CD4-positive, CD25-positive, alpha-beta regulatory T cell (primary cell): Measurements from ENCODE around the gene UHRF1. TPM values are rescaled to one million over a fixed set of nuclear protein-coding genes. Genes with fewer than 3 reads are reported as not detected.

Experiments used
- ATAC-seq, 2 donors: fragments of 150-1000 bp; cut with Tn5 transposase; one replicate each; pipeline ENCODE4 v1.10.0; 2021; ENCODE audit warnings: low read depth in 2 of 2, moderate number of reproducible peaks in 2 of 2, moderate library complexity in 1 of 2
- DNase-seq, 3 donors: peaks; one replicate each; pipeline versions ENCODE4 v3.0.0 to v3.0.0-alpha.2; 2012 to 2022; ENCODE audit warnings: mixed read lengths in 1 of 3
- H3K27ac ChIP-seq: one replicate; pipeline ENCODE4 v1.7.0; 2013; ENCODE audit warnings: mild to moderate bottlenecking, low read length; ENCODE audit not compliant: insufficient read depth, poor library complexity, severe bottlenecking
- H3K27me3 ChIP-seq: one replicate; pipeline ENCODE4 v1.7.0; 2013; ENCODE audit warnings: low read length; ENCODE audit not compliant: control insufficient read depth, insufficient read depth
- H3K36me3 ChIP-seq: one replicate; pipeline ENCODE4 v1.7.0; 2013; ENCODE audit warnings: mild to moderate bottlenecking, low read length, moderate library complexity; ENCODE audit not compliant: control insufficient read depth, insufficient read depth
- H3K4me1 ChIP-seq: 2 replicates; pipeline ENCODE4 v1.7.0; 2013; ENCODE audit warnings: mild to moderate bottlenecking, low read length; ENCODE audit not compliant: insufficient read depth, control insufficient read depth, poor library complexity, severe bottlenecking
- H3K4me3 ChIP-seq: one replicate; pipeline ENCODE4 v1.7.0; 2013; ENCODE audit warnings: low read depth, mild to moderate bottlenecking, low read length, moderate library complexity
- H3K9me3 ChIP-seq, 2 experiments: 1 replicate in 1 of 2; 2 replicates in 1 of 2; pipeline ENCODE4 v1.7.0; 2013; ENCODE audit warnings: low read length in 2 of 2, mild to moderate bottlenecking in 1 of 2, moderate library complexity in 1 of 2; ENCODE audit not compliant: control insufficient read depth in 2 of 2
- H3K27ac Mint-ChIP-seq, 3 donors: one replicate each; pipeline ENCODE4 v1.8.0; 2020 to 2022; ENCODE audit warnings: mild to moderate bottlenecking in 3 of 3, mixed read lengths in 3 of 3, moderate library complexity in 2 of 3
- H3K27me3 Mint-ChIP-seq: one replicate; pipeline ENCODE4 v1.8.0; 2022; ENCODE audit warnings: mild to moderate bottlenecking, mixed read lengths
- H3K36me3 Mint-ChIP-seq: one replicate; pipeline ENCODE4 v1.8.0; 2020; ENCODE audit warnings: mixed read lengths
- H3K4me1 Mint-ChIP-seq, 4 donors: one replicate each; pipeline ENCODE4 v1.8.0; 2020 to 2022; ENCODE audit warnings: mixed read lengths in 4 of 4, mild to moderate bottlenecking in 1 of 4
- H3K4me3 Mint-ChIP-seq, 4 donors: one replicate each; pipeline ENCODE4 v1.8.0; 2020 to 2022; ENCODE audit warnings: mild to moderate bottlenecking in 4 of 4, mixed read lengths in 4 of 4, moderate library complexity in 3 of 4
- H3K9me3 Mint-ChIP-seq, 7 donors: one replicate each; pipeline ENCODE4 v1.8.0; 2020 to 2022; ENCODE audit warnings: mixed read lengths in 7 of 7, mild to moderate bottlenecking in 3 of 7, moderate library complexity in 2 of 7
- polyA plus RNA-seq, 4 donors: library from polyadenylated mRNA; unstranded; fragments of 300-500 nt; fragmentation: Illumina TruSeq; gene quantifications; one replicate each; pipeline ENCODE4 v1.2.3, GENCODE V29; 2021
- total RNA-seq: library from RNA; stranded (reverse); gene quantifications from one replicate; pipeline ENCODE4 v1.2.3, GENCODE V29; 2022

Gene UHRF1
- total and polyA plus RNA-seq, 5 donors from 2014 or later = 0.57 to 2.7 (median 1.1) TPM

DNA sequence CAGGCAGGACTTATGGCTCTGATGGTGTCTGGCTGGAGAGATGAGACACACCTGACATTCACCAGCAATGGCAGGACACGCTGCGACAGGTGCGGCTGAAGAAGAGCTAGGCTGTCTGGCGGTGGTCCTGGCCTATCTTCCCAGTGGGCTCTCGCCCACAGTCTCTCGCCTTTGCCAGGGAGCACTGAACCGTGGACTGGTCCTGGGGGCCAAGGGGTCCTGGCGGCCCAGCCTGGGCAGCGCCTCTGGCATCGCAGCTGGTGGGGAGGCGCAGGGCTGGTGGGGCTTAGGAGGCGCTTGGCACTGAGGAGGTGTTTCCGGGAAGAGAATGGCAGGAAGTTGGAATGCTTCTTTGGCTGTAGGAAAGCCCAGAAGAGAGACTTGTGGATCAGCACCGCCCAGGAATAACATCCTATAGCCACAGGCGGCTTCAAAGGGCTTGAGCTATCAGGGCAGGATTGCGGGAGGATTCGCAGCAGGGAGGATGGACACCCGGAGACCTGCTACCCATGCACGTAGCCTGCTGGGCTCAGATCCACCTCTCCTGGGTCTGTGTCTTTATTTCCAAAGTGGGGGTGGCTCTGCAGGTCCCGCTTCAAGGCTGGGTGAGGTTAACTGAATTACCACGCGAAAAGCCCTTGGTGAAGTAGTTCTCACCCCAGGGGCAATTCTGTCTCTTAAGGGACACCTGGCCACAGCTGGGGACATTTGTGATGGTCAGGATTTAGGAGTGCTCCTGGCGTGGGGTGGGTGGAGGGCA, 74.2 kb downstream of the UHRF1 start:
- Mint-ChIP-seq H3K4me1 (peaks cover 0 to 26% (median 13%) of the 10 kb centered on the region in 4 donors), H3K4me3 (no peak overlapping the region), H3K36me3 (peaks cover 5% of the 10 kb centered on the region), H3K27me3 (no peaks in the 10 kb centered on the region), H3K27ac (no peak overlapping the region), H3K9me3 (peaks cover 0 to 1% (median 0%) of the 10 kb centered on the region in 7 donors)
- ATAC-seq (no peak), DNase-seq (no peak)
- Histone ChIP-seq H3K4me1 (peaks cover 3% of the 10 kb centered on the region), H3K27me3 (no peaks in the 10 kb centered on the region), H3K27ac (no peak overlapping the region), H3K4me3 (no peak overlapping the region), H3K36me3 (no peaks in the 10 kb centered on the region), H3K9me3 (no peaks in the 10 kb centered on the region)

DNA sequence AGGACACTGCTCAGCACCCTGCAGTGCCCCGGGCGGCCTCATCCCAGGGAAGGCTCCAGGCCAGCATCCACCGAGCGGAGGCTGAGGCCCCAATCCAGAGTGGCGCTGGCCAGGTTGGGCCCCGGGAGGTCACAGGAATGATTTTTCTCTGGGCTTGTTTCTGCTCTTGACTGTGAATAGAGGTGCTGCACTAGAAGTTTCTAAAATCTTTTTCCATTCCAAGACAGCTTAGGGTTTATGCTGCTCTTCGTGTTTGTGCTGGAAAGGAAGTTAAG, 74.7 kb downstream of the UHRF1 start:
- peak overlapping the region in 1 of 3 donors; percentile 65 for H3K27ac Mint-ChIP-seq
- H3K9me3 ChIP-seq = no peaks in the 10 kb centered on the region
- no peaks in the 10 kb centered on the region for H3K27me3 ChIP-seq
- peaks cover 0 to 1% (median 0%) of the 10 kb centered on the region in 7 donors for H3K9me3 Mint-ChIP-seq
- no peaks in the 10 kb centered on the region for H3K27me3 Mint-ChIP-seq
- H3K36me3 Mint-ChIP-seq = peaks cover 5% of the 10 kb centered on the region
- no peak for ATAC-seq
- H3K36me3 ChIP-seq = no peaks in the 10 kb centered on the region
- H3K4me3 ChIP-seq = no peak overlapping the region
- H3K4me1 Mint-ChIP-seq = peaks cover 0 to 26% (median 13%) of the 10 kb centered on the region in 4 donors
- no peak overlapping the region for H3K27ac ChIP-seq
- DNase-seq = no peak
- no peak overlapping the region for H3K4me3 Mint-ChIP-seq
- peaks cover 3% of the 10 kb centered on the region for H3K4me1 ChIP-seq

DNA sequence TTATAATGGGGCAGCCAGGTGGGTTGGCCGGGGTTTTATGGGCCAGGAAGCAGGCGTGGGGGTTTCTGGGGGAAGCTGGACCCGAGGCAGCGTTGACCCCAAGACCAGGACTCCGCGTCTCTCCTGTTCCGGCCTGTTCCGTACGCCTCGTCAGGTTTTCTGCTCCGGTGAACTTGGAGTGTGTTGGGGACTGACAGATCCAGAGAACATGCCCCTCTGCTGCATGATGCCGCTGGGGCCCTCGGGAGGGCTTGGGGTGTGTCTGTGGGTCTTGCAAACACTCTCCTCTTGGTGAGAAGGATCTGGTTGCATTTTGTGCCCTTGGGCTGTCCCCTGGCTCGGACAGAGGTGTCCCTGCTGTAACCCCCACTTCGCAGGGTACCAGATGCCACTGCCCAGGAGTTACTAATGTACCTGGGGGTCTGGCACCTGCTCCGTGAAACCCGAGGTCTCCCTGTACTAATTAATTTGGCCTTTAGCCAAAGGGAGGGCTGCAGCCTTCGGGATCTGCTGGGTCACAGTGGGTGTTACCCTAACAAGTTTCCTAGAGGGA, 75.2 kb downstream of the UHRF1 start:
- no peaks in the 10 kb centered on the region for H3K27me3 Mint-ChIP-seq
- DNase-seq (no peak), ATAC-seq (no peak)
- no peak overlapping the region for H3K4me3 Mint-ChIP-seq
- peaks cover 0 to 24% (median 12%) of the 10 kb centered on the region in 4 donors for H3K4me1 Mint-ChIP-seq
- no peaks in the 10 kb centered on the region for H3K27me3 ChIP-seq
- no peak overlapping the region for H3K27ac ChIP-seq
- no peaks in the 10 kb centered on the region for H3K36me3 ChIP-seq
- no peaks in the 10 kb centered on the region for H3K9me3 ChIP-seq
- H3K27ac Mint-ChIP-seq = peak overlapping the region in 1 of 3 donors; percentile 65
- H3K36me3 Mint-ChIP-seq = peaks cover 5% of the 10 kb centered on the region
- peaks cover 3% of the 10 kb centered on the region for H3K4me1 ChIP-seq
- no peak overlapping the region for H3K4me3 ChIP-seq
- peaks cover 0 to 1% (median 0%) of the 10 kb centered on the region in 7 donors for H3K9me3 Mint-ChIP-seq

DNA sequence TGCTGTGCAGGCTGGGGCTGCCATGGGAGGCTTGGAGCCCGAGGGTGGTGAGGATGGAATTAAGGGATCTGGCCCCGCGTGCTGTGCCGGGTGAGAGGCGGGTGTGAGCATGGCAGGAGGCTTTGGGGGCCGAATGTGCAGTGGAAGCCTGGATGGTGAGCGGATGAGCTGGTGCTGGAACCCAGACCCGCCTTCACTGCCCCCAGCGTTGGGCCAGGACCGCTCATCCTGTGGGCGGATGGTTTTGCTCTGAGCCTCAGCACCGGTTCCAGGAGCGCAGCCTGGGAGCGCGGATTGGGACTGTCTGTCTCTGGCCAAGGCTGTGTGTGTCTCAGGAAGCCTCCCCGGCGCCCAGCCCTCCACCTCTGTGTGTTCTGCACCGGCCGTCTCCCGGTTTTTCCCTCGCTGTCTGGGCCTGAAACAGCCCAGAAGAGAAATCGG, 76.3 kb downstream of the UHRF1 start:
- Mint-ChIP-seq H3K36me3 (peaks cover 5% of the 10 kb centered on the region), H3K4me1 (peaks cover 0 to 21% (median 16%) of the 10 kb centered on the region in 4 donors), H3K9me3 (peaks cover 0 to 1% (median 0%) of the 10 kb centered on the region in 7 donors), H3K27me3 (no peaks in the 10 kb centered on the region), H3K27ac (peak overlapping the region in 1 of 3 donors; percentile 6), H3K4me3 (no peak overlapping the region)
- Histone ChIP-seq H3K27ac (no peak overlapping the region), H3K4me1 (peaks cover 3% of the 10 kb centered on the region), H3K36me3 (no peaks in the 10 kb centered on the region), H3K27me3 (no peaks in the 10 kb centered on the region), H3K9me3 (no peaks in the 10 kb centered on the region), H3K4me3 (no peak overlapping the region)
- DNase-seq (no peak), ATAC-seq (no peak)

DNA sequence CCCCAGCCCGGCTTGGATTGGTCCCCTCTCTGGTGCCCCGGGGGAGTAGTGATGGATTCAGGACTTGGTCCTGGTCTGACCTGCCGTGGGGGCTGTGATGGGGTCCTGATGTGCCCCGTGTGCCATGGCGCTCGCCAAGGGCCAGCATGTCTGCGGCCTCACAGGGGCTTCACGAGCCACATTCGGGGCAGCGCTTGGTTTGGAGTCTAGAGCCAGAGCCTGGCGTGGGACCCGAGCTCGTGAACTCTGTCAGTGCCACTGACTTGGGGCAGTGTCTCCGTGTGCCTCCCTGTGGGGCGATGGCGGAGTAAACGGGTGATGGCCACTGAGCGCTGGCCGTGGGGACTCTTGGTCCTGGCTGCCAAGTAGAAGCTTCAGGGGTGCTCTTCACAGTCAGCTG, 76.8 kb downstream of the UHRF1 start:
- Histone ChIP-seq H3K27me3 (no peaks in the 10 kb centered on the region), H3K4me3 (no peak overlapping the region), H3K27ac (no peak overlapping the region), H3K4me1 (peaks cover 3% of the 10 kb centered on the region), H3K36me3 (no peaks in the 10 kb centered on the region), H3K9me3 (no peaks in the 10 kb centered on the region)
- Mint-ChIP-seq H3K27me3 (no peaks in the 10 kb centered on the region), H3K4me3 (no peak overlapping the region), H3K27ac (peak overlapping the region in 1 of 3 donors; percentile 6), H3K9me3 (peaks cover 0 to 1% (median 0%) of the 10 kb centered on the region in 7 donors), H3K36me3 (peaks cover 5% of the 10 kb centered on the region), H3K4me1 (peaks cover 0 to 20% (median 15%) of the 10 kb centered on the region in 4 donors)
- ATAC-seq (no peak), DNase-seq (no peak)

DNA sequence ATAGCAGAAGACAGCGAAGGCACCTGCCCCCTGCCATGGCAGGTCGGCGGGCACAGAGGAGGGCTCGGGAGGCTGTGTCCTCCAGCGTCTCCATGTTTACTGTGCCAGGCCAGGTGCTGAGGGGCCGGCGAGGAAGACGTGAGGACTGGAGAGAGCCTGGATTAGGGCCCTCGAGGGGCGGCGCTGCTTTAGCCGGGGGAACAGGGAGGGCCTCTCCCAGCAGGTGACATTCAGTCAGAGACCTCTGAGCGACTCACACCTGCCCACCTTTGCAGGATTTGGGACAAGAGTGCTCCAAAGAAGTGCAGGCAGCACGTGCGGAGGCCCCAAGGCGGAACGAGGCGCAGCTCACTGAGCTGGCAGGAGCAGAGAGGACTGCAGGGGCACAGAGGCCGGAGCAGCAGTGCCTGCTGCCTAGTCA, 77.2 kb downstream of the UHRF1 start:
- no peaks in the 10 kb centered on the region for H3K27me3 ChIP-seq
- H3K27ac ChIP-seq = no peak overlapping the region
- H3K9me3 ChIP-seq = no peaks in the 10 kb centered on the region
- H3K36me3 ChIP-seq = no peaks in the 10 kb centered on the region
- peaks cover 7% of the 10 kb centered on the region for H3K36me3 Mint-ChIP-seq
- ATAC-seq (no peak), DNase-seq (no peak)
- H3K27me3 Mint-ChIP-seq = no peaks in the 10 kb centered on the region
- no peak overlapping the region for H3K27ac Mint-ChIP-seq
- H3K4me1 Mint-ChIP-seq = peaks cover 0 to 22% (median 15%) of the 10 kb centered on the region in 4 donors
- no peak overlapping the region for H3K4me3 ChIP-seq
- H3K9me3 Mint-ChIP-seq = peaks cover 0 to 1% (median 0%) of the 10 kb centered on the region in 7 donors
- no peak overlapping the region for H3K4me3 Mint-ChIP-seq
- peaks cover under 1% of the 10 kb centered on the region for H3K4me1 ChIP-seq

DNA sequence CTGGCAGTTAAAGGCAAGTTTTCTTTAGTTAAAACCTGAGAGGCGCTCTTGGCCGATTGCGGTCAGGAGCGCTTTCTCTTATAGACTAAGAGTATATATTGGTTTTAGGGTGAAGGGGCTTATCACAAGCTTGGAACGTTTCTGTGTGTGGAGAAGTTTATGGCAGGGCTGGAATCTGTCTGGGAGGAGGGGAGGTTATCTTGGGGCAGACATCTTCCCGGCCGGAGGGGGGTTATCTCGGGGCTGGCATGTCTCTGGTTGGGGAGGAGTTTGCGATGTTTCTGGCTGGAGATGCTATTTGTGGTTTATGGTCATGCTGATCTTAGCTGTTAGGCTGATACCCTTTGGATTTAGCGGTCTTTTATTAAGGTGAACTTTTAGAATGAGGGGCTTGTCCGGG, 78.0 kb downstream of the UHRF1 start:
- Mint-ChIP-seq H3K36me3 (peaks cover 15% of the 10 kb centered on the region), H3K9me3 (peaks cover 0 to 9% (median 0%) of the 10 kb centered on the region in 7 donors), H3K27ac (peak overlapping the region in 2 of 3 donors; percentile 15 to 62), H3K4me3 (no peak overlapping the region), H3K27me3 (no peaks in the 10 kb centered on the region), H3K4me1 (peaks cover 0 to 29% (median 15%) of the 10 kb centered on the region in 4 donors)
- H3K27me3 ChIP-seq = no peaks in the 10 kb centered on the region
- peaks cover 0 to 6% of the 10 kb centered on the region in 2 experiments for H3K9me3 ChIP-seq
- DNase-seq (no peak), ATAC-seq (no peak)
- no peaks in the 10 kb centered on the region for H3K4me1 ChIP-seq
- H3K36me3 ChIP-seq = peaks cover 5% of the 10 kb centered on the region
- H3K27ac ChIP-seq = no peak overlapping the region
- no peak overlapping the region for H3K4me3 ChIP-seq
